ENCODE data around the gene OTX1. TPM values are rescaled to one million over a fixed set of nuclear protein-coding genes. Genes with fewer than 3 reads are reported as not detected.

The OTX1 gene
- total and polyA plus RNA-seq, 2 donors (not counting 1 experiment from before 2014, with no cell fraction given) = 0.17 TPM; not detected in 1

- Histone ChIP-seq H4K20me1 (ENCODE audit: control insufficient read depth, extremely low read depth, insufficient read depth, low read length) (no peaks in the 10 kb centered on the region), H3K79me2 (ENCODE audit: control insufficient read depth, insufficient read depth, low read length) (no peaks in the 10 kb centered on the region), H3K36me3 (ENCODE audit: control insufficient read depth, insufficient read depth, low read length) (peaks cover 2% of the 10 kb centered on the region), H3K4me3 (replicated peaks in 1 of 4; ENCODE audit: control extremely low read depth in 1 of 4, insufficient read depth in 1 of 4, low read depth in 3 of 4, low read length in 4 of 4) (no peak overlapping the region), H3K9me3 (ENCODE audit: control insufficient read depth, insufficient read depth, low read depth, low read length) (no peaks in the 10 kb centered on the region), H2AFZ (ENCODE audit: low read length) (no peak overlapping the region), H3K27ac (ENCODE audit: insufficient read depth, low read length) (no peak overlapping the region), H3K9ac (ENCODE audit: insufficient read depth, low read length) (no peak overlapping the region), H3K4me2 (ENCODE audit: extremely low read depth, insufficient read depth, low read length) (no peak overlapping the region), H3K4me1 (ENCODE audit: control insufficient read depth, extremely low read depth, insufficient read depth, low read length) (no peaks in the 10 kb centered on the region), H3K27me3 (ENCODE audit: control insufficient read depth, insufficient read depth, low read length) (no peaks in the 10 kb centered on the region)
- no peak for TF ChIP-seq EZH2 (IDR thresholded peaks at IDR 0.05; ENCODE audit: low read length, missing control alignments)
- DNase-seq (ENCODE audit: low read depth in 2 of 2) = peak; percentile 28 to 50
These were observed 38.1 kb upstream of the OTX1 start for GRCh38 chr2:63012541-63012940.

GRCh38 chr2:63013438-63013837, 37.2 kb upstream of the OTX1 start:
- no peaks in the 10 kb centered on the region for H3K9me3 ChIP-seq (ENCODE audit: control insufficient read depth, insufficient read depth, low read depth, low read length)
- H3K36me3 ChIP-seq (ENCODE audit: control insufficient read depth, insufficient read depth, low read length) = peaks cover 2% of the 10 kb centered on the region
- no peak overlapping the region for H3K27ac ChIP-seq (ENCODE audit: insufficient read depth, low read length)
- no peak overlapping the region for H3K9ac ChIP-seq (ENCODE audit: insufficient read depth, low read length)
- no peaks in the 10 kb centered on the region for H3K79me2 ChIP-seq (ENCODE audit: control insufficient read depth, insufficient read depth, low read length)
- no peaks in the 10 kb centered on the region for H3K27me3 ChIP-seq (ENCODE audit: control insufficient read depth, insufficient read depth, low read length)
- no peak for DNase-seq (ENCODE audit: low read depth in 2 of 2)
- no peak overlapping the region for H3K4me3 ChIP-seq (replicated peaks in 1 of 4; ENCODE audit: control extremely low read depth in 1 of 4, insufficient read depth in 1 of 4, low read depth in 3 of 4, low read length in 4 of 4)
- H4K20me1 ChIP-seq (ENCODE audit: control insufficient read depth, extremely low read depth, insufficient read depth, low read length) = no peaks in the 10 kb centered on the region
- H3K4me2 ChIP-seq (ENCODE audit: extremely low read depth, insufficient read depth, low read length) = no peak overlapping the region
- no peak overlapping the region for H2AFZ ChIP-seq (ENCODE audit: low read length)
- TF ChIP-seq CTCF (conservative IDR thresholded peaks at IDR 0.05 in 1 of 2, IDR thresholded peaks at IDR 0.05 in 1 of 2; ENCODE audit: low read depth in 1 of 2, low read length in 2 of 2) (no peak), EZH2 (IDR thresholded peaks at IDR 0.05; ENCODE audit: low read length, missing control alignments) (no peak)
- H3K4me1 ChIP-seq (ENCODE audit: control insufficient read depth, extremely low read depth, insufficient read depth, low read length) = no peaks in the 10 kb centered on the region

GRCh38 chr2:63015389-63015788, 35.2 kb upstream of the OTX1 start:
- H4K20me1 ChIP-seq (ENCODE audit: control insufficient read depth, extremely low read depth, insufficient read depth, low read length) = no peaks in the 10 kb centered on the region
- H3K36me3 ChIP-seq (ENCODE audit: control insufficient read depth, insufficient read depth, low read length) = peaks cover 2% of the 10 kb centered on the region
- no peak overlapping the region for H3K9ac ChIP-seq (ENCODE audit: insufficient read depth, low read length)
- no peak overlapping the region for H3K27ac ChIP-seq (ENCODE audit: insufficient read depth, low read length)
- no peak for DNase-seq (ENCODE audit: low read depth in 2 of 2)
- no peaks in the 10 kb centered on the region for H3K4me1 ChIP-seq (ENCODE audit: control insufficient read depth, extremely low read depth, insufficient read depth, low read length)
- no peaks in the 10 kb centered on the region for H3K79me2 ChIP-seq (ENCODE audit: control insufficient read depth, insufficient read depth, low read length)
- no peaks in the 10 kb centered on the region for H3K27me3 ChIP-seq (ENCODE audit: control insufficient read depth, insufficient read depth, low read length)
- no peak overlapping the region for H3K4me2 ChIP-seq (ENCODE audit: extremely low read depth, insufficient read depth, low read length)
- H3K4me3 ChIP-seq (replicated peaks in 1 of 4; ENCODE audit: control extremely low read depth in 1 of 4, insufficient read depth in 1 of 4, low read depth in 3 of 4, low read length in 4 of 4) = no peak overlapping the region
- H2AFZ ChIP-seq (ENCODE audit: low read length) = no peak overlapping the region
- no peak for TF ChIP-seq CTCF (conservative IDR thresholded peaks at IDR 0.05 in 1 of 2, IDR thresholded peaks at IDR 0.05 in 1 of 2; ENCODE audit: low read depth in 1 of 2, low read length in 2 of 2)
- TF ChIP-seq EZH2 (IDR thresholded peaks at IDR 0.05; ENCODE audit: low read length, missing control alignments) = no peak
- no peaks in the 10 kb centered on the region for H3K9me3 ChIP-seq (ENCODE audit: control insufficient read depth, insufficient read depth, low read depth, low read length)

Measured in fibroblast of lung (primary cell).